ENCODE data around the gene MIB2. TPM values are rescaled to one million over a fixed set of nuclear protein-coding genes. Genes with fewer than 3 reads are reported as not detected.
"Not testable (repeated sequence)": the region's sequence is repeated elsewhere in the genome, so short reads cannot be mapped to it uniquely, and the experiment has no call there.

Gene MIB2
- total and polyA plus RNA-seq, 5 donors from 2014 or later, result 15.9 to 58.2 (median 19.7) TPM

DNA sequence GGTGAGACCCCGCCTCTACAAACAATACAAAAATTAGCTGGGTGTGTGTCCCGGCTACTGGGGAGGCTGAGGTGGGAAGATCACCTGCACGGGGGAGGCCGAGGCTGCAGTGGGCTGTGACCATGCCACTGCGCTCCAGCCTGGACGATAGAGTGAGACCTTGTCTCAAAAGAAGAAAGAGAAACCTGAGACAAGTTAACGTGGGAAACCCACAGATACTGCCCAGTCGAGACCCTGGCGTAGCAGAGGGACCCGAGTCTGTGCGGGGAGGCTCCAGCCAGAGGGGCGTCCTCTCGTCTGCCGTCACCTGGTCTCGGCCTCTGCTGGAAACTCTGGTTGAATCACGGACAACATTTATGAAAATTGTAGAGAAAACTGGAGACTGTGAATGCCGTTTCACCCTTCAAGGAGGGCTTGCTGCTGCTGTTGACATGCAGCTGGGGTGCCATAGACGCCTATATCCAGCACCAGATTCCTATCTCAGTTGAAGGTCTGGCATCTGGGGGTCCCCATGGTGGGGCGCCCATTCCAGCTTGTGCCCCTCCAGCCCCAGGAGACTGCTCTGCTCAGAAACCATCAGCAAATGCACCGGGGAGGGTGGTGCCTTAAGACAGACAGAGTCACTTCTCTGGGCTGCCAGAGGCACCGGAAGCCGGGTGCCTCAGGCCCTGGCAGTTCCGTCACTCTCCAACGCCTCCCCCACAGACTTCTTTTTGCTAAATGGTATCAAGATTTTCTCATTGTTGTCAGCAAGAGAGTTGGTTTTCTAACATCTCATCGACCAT is 57.1 kb downstream of the MIB2 start:
- DNase-seq, result no peak
- Mint-ChIP-seq H3K27ac (peak overlapping the region in 1 of 3 donors; percentile 34), H3K36me3 (peaks cover 6% of the 10 kb centered on the region), H3K4me3 (no peak overlapping the region), H3K27me3 (no peaks in the 10 kb centered on the region), H3K4me1 (peaks cover 0 to 6% (median 2%) of the 10 kb centered on the region in 4 donors), H3K9me3 (no peaks in the 10 kb centered on the region)
- Histone ChIP-seq H3K36me3 (ENCODE audit: control insufficient read depth, insufficient read depth, low read length) (peaks cover 22% of the 10 kb centered on the region), H3K27me3 (ENCODE audit: control insufficient read depth, insufficient read depth, low read length) (no peaks in the 10 kb centered on the region), H3K9me3 (ENCODE audit: control insufficient read depth in 2 of 2, low read length in 2 of 2) (no peaks in the 10 kb centered on the region), H3K27ac (ENCODE audit: insufficient read depth, low read length, poor library complexity, severe bottlenecking) (no peak overlapping the region), H3K4me1 (ENCODE audit: control insufficient read depth, insufficient read depth, low read length, poor library complexity, severe bottlenecking) (peaks cover 1% of the 10 kb centered on the region), H3K4me3 (ENCODE audit: low read depth, low read length) (no peak overlapping the region)
- no peak for ATAC-seq (ENCODE audit: low read depth in 2 of 2)

GRCh38 chr1:1674806-1675205 is 59.5 kb downstream of the MIB2 start:
- Mint-ChIP-seq H3K4me1 (peaks cover 0 to 24% (median 19%) of the 10 kb centered on the region in 4 donors), H3K27ac (peak overlapping the region in 2 of 3 donors; percentile 69 to 91)
- not testable (repeated sequence) for H3K4me3 ChIP-seq (ENCODE audit: low read depth, low read length); H3K9me3 ChIP-seq (ENCODE audit: control insufficient read depth in 2 of 2, low read length in 2 of 2); H3K4me3 Mint-ChIP-seq; H3K27me3 Mint-ChIP-seq; H3K36me3 Mint-ChIP-seq; H3K27ac ChIP-seq (ENCODE audit: insufficient read depth, low read length, poor library complexity, severe bottlenecking); H3K9me3 Mint-ChIP-seq; H3K27me3 ChIP-seq (ENCODE audit: control insufficient read depth, insufficient read depth, low read length); DNase-seq; ATAC-seq (ENCODE audit: low read depth in 2 of 2)
- Histone ChIP-seq H3K4me1 (ENCODE audit: control insufficient read depth, insufficient read depth, low read length, poor library complexity, severe bottlenecking) (peaks cover 18% of the 10 kb centered on the region), H3K36me3 (ENCODE audit: control insufficient read depth, insufficient read depth, low read length) (peaks cover 10% of the 10 kb centered on the region)

DNA sequence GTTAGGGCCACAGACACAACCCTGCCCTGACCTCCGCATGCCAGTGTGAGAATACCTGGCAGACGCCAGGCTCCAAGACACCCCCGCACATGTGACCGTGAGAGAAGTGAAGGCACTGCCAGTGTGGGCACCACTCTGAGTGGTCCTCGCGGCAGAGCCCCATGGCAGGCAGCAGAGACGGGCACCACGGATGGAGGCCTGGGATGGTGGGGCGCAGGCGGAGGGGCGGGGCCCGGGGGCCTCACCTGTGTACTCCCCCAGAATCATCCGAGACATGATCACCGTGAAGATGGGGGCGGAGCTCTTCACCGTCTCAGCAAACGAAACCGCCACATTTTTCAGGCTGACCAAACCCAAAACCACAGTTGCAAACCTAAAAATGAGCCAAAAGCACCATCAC is 59.9 kb downstream of the MIB2 start:
- H3K27ac Mint-ChIP-seq; H3K4me3 ChIP-seq (ENCODE audit: low read depth, low read length); H3K36me3 ChIP-seq (ENCODE audit: control insufficient read depth, insufficient read depth, low read length); H3K27me3 Mint-ChIP-seq; DNase-seq; H3K27me3 ChIP-seq (ENCODE audit: control insufficient read depth, insufficient read depth, low read length); H3K36me3 Mint-ChIP-seq; H3K9me3 Mint-ChIP-seq; H3K4me3 Mint-ChIP-seq; H3K9me3 ChIP-seq (ENCODE audit: control insufficient read depth in 2 of 2, low read length in 2 of 2); H3K27ac ChIP-seq (ENCODE audit: insufficient read depth, low read length, poor library complexity, severe bottlenecking); ATAC-seq (ENCODE audit: low read depth in 2 of 2): not testable (repeated sequence)
- H3K4me1 Mint-ChIP-seq, result peaks cover 0 to 24% (median 18%) of the 10 kb centered on the region in 4 donors
- peaks cover 18% of the 10 kb centered on the region for H3K4me1 ChIP-seq (ENCODE audit: control insufficient read depth, insufficient read depth, low read length, poor library complexity, severe bottlenecking)

DNA sequence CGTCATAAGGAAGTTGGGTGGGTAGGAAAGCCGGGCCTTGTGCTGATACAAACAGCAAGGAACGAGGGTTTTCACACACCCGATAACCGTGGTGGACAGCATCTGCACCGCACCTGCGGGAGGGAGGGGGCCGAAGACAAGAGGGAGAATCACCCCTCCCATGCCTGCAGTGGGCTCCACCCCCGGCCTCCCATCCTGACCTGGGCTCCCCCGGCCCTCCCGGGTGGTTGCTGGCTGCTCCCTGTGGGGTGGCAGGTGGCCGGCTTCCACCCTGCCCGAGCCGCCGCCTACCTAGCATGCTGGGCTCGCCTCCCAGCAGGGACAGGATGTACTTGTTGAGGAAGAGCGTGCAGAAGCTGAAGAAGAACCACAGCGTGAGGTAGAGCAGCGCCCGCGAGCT is 60.8 kb downstream of the MIB2 start:
- H3K27ac Mint-ChIP-seq; H3K27ac ChIP-seq (ENCODE audit: insufficient read depth, low read length, poor library complexity, severe bottlenecking); DNase-seq; H3K36me3 Mint-ChIP-seq; H3K9me3 Mint-ChIP-seq; H3K27me3 ChIP-seq (ENCODE audit: control insufficient read depth, insufficient read depth, low read length); H3K27me3 Mint-ChIP-seq; H3K4me3 Mint-ChIP-seq; H3K9me3 ChIP-seq (ENCODE audit: control insufficient read depth in 2 of 2, low read length in 2 of 2); H3K4me3 ChIP-seq (ENCODE audit: low read depth, low read length); ATAC-seq (ENCODE audit: low read depth in 2 of 2); H3K36me3 ChIP-seq (ENCODE audit: control insufficient read depth, insufficient read depth, low read length): not testable (repeated sequence)
- peaks cover 0 to 29% (median 18%) of the 10 kb centered on the region in 4 donors for H3K4me1 Mint-ChIP-seq
- H3K4me1 ChIP-seq (ENCODE audit: control insufficient read depth, insufficient read depth, low read length, poor library complexity, severe bottlenecking), result peaks cover 18% of the 10 kb centered on the region

DNA sequence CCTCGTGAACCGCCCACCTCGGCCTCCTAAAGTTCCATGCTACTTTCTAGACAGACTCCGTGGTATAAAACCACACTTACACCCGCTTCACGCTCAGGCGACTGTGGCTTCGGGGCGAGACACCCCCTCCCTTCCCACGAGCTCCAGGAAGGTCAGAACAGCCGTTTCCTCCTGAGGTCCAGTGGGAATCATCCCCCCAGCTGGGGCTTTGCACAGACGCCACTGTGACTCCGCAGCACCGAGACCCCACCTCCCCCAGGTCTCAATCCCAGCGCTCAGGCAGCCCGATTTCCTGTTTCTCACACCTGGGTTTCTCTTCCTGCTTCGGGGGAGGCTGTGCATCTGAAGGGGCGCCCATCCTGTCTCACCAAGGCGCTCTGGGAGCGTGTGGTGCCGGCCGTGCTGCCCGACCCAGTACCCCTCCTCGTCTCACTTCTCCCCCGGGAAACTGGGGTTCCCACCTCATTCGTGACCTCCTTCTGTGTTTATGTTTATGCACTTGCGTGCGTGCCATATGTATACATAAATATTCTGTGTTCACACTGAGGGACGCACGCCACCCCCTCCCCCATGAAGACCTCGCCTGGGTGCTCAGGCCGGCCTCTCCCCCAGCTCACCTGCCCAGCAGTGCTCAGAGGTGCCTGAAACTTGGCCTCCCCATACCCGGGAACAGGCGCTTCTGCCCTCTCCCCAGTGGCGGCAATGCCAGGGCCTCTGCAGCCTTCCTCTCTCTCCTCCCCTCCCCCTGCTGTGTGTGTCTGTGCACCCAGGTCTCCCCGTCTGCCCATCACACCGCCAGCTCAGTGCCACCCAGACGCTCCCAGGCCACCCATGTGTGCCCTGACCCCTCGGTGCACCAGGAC is 62.6 kb downstream of the MIB2 start:
- ATAC-seq (ENCODE audit: low read depth in 2 of 2) (peak; percentile 70 to 77), DNase-seq (peak; percentile 31 to 71 (median 57))
- Mint-ChIP-seq H3K9me3 (peaks cover 0 to 2% (median 0%) of the 10 kb centered on the region in 7 donors), H3K4me3 (peak overlapping the region; percentile 81 to 96 (median 94)), H3K27me3 (no peaks in the 10 kb centered on the region), H3K36me3 (peaks cover 7% of the 10 kb centered on the region), H3K4me1 (peaks cover 0 to 37% (median 23%) of the 10 kb centered on the region in 4 donors), H3K27ac (peak overlapping the region; percentile 98 to 100 (median 99))
- H3K4me1 ChIP-seq (ENCODE audit: control insufficient read depth, insufficient read depth, low read length, poor library complexity, severe bottlenecking), result peaks cover 18% of the 10 kb centered on the region
- no peaks in the 10 kb centered on the region for H3K36me3 ChIP-seq (ENCODE audit: control insufficient read depth, insufficient read depth, low read length)
- H3K27ac ChIP-seq (ENCODE audit: insufficient read depth, low read length, poor library complexity, severe bottlenecking), result peak overlapping the region; percentile 79
- no peaks in the 10 kb centered on the region for H3K27me3 ChIP-seq (ENCODE audit: control insufficient read depth, insufficient read depth, low read length)
- H3K4me3 ChIP-seq (ENCODE audit: low read depth, low read length), result peak overlapping the region; percentile 72
- H3K9me3 ChIP-seq (ENCODE audit: control insufficient read depth in 2 of 2, low read length in 2 of 2), result no peaks in the 10 kb centered on the region

GRCh38 chr1:1678581-1679380 is 63.5 kb downstream of the MIB2 start:
- DNase-seq, result peak in 2 of 3 donors; percentile 49 to 61
- no peaks in the 10 kb centered on the region for H3K36me3 ChIP-seq (ENCODE audit: control insufficient read depth, insufficient read depth, low read length)
- peak in 1 of 2 donors; percentile 39 for ATAC-seq (ENCODE audit: low read depth in 2 of 2)
- H3K4me1 Mint-ChIP-seq, result peaks cover 0 to 44% (median 26%) of the 10 kb centered on the region in 4 donors
- H3K4me3 ChIP-seq (ENCODE audit: low read depth, low read length), result no peak overlapping the region
- peaks cover 18% of the 10 kb centered on the region for H3K4me1 ChIP-seq (ENCODE audit: control insufficient read depth, insufficient read depth, low read length, poor library complexity, severe bottlenecking)
- H3K36me3 Mint-ChIP-seq, result peaks cover 4% of the 10 kb centered on the region
- no peaks in the 10 kb centered on the region for H3K27me3 Mint-ChIP-seq
- peak overlapping the region; percentile 81 to 96 (median 94) for H3K4me3 Mint-ChIP-seq
- H3K27me3 ChIP-seq (ENCODE audit: control insufficient read depth, insufficient read depth, low read length), result no peaks in the 10 kb centered on the region
- H3K9me3 Mint-ChIP-seq, result peaks cover 0 to 2% (median 0%) of the 10 kb centered on the region in 7 donors
- H3K27ac ChIP-seq (ENCODE audit: insufficient read depth, low read length, poor library complexity, severe bottlenecking), result peak overlapping the region; percentile 79
- H3K27ac Mint-ChIP-seq, result peak overlapping the region; percentile 98 to 100 (median 99)
- no peaks in the 10 kb centered on the region for H3K9me3 ChIP-seq (ENCODE audit: control insufficient read depth in 2 of 2, low read length in 2 of 2)
